ENCODE data around the gene AR. TPM values are rescaled to one million over a fixed set of nuclear protein-coding genes. Genes with fewer than 3 reads are reported as not detected.

The AR gene
- polyA plus RNA-seq, 1 donor (not counting 4 experiments of a cell fraction or from before 2014, with no cell fraction given) = 0.47 TPM

GRCh38 chrX:67607466-67607865 lies 63.6 kb downstream of the AR start:
- Histone ChIP-seq H3K4me1 (ENCODE audit: control insufficient read depth, extremely low read depth, insufficient read depth, low read length) (peaks cover 10% of the 10 kb centered on the region), H3K36me3 (ENCODE audit: control insufficient read depth in 2 of 2, extremely low read depth in 1 of 2, insufficient read depth in 2 of 2, low read length in 2 of 2) (no peaks in the 10 kb centered on the region), H4K20me1 (ENCODE audit: control insufficient read depth, extremely low read depth, insufficient read depth, low read length) (no peaks in the 10 kb centered on the region), H3K27me3 (ENCODE audit: control insufficient read depth, extremely low read depth, insufficient read depth, low read length) (no peaks in the 10 kb centered on the region), H3K9me1 (ENCODE audit: control insufficient read depth, extremely low read depth, insufficient read depth, low read length) (no peaks in the 10 kb centered on the region), H3K9me3 (ENCODE audit: control insufficient read depth, low read depth, low read length) (no peaks in the 10 kb centered on the region), H2AFZ (ENCODE audit: control insufficient read depth, low read length) (no peak overlapping the region), H3K9ac (ENCODE audit: control insufficient read depth, extremely low read depth, insufficient read depth, low read length) (no peak overlapping the region), H3K4me3 (ENCODE audit: control insufficient read depth in 2 of 3, extremely low read depth in 1 of 3, insufficient read depth in 2 of 3, low read depth in 1 of 3, low read length in 3 of 3) (no peak overlapping the region), H3K79me2 (ENCODE audit: control insufficient read depth, insufficient read depth, low read length) (no peaks in the 10 kb centered on the region), H3K27ac (ENCODE audit: control insufficient read depth, insufficient read depth, low read length) (no peak overlapping the region), H3K4me2 (ENCODE audit: control insufficient read depth, extremely low read depth, insufficient read depth, low read depth, low read length) (no peak overlapping the region)
- TF ChIP-seq CTCF (optimal IDR thresholded peaks at IDR 0.05 in 1 of 3, IDR thresholded peaks at IDR 0.05 in 1 of 3, conservative IDR thresholded peaks at IDR 0.05 in 1 of 3; ENCODE audit: extremely low read depth in 1 of 3, insufficient read depth in 2 of 3, low read length in 3 of 3) = no peak
- no peak for TF ChIP-seq EZH2 (IDR thresholded peaks at IDR 0.05; ENCODE audit: low read length)
- FAIRE-seq (no peak), DNase-seq (ENCODE audit: low read depth, low spot score) (no peak)
- dilution Hi-C loops (cut with MboI; ENCODE audit: extremely low pct_ligation_motif_present, low sequenced_read_pairs) = no loop called here

GRCh38 chrX:67610282-67610681 lies 66.5 kb downstream of the AR start:
- FAIRE-seq = no peak
- Histone ChIP-seq H3K9ac (ENCODE audit: control insufficient read depth, extremely low read depth, insufficient read depth, low read length) (no peak overlapping the region), H3K27me3 (ENCODE audit: control insufficient read depth, extremely low read depth, insufficient read depth, low read length) (no peaks in the 10 kb centered on the region), H3K4me1 (ENCODE audit: control insufficient read depth, extremely low read depth, insufficient read depth, low read length) (peaks cover 9% of the 10 kb centered on the region), H3K4me2 (ENCODE audit: control insufficient read depth, extremely low read depth, insufficient read depth, low read depth, low read length) (no peak overlapping the region), H4K20me1 (ENCODE audit: control insufficient read depth, extremely low read depth, insufficient read depth, low read length) (no peaks in the 10 kb centered on the region), H3K9me3 (ENCODE audit: control insufficient read depth, low read depth, low read length) (no peaks in the 10 kb centered on the region), H3K36me3 (ENCODE audit: control insufficient read depth in 2 of 2, extremely low read depth in 1 of 2, insufficient read depth in 2 of 2, low read length in 2 of 2) (no peaks in the 10 kb centered on the region), H2AFZ (ENCODE audit: control insufficient read depth, low read length) (no peak overlapping the region), H3K27ac (ENCODE audit: control insufficient read depth, insufficient read depth, low read length) (no peak overlapping the region), H3K4me3 (ENCODE audit: control insufficient read depth in 2 of 3, extremely low read depth in 1 of 3, insufficient read depth in 2 of 3, low read depth in 1 of 3, low read length in 3 of 3) (no peak overlapping the region), H3K9me1 (ENCODE audit: control insufficient read depth, extremely low read depth, insufficient read depth, low read length) (no peaks in the 10 kb centered on the region), H3K79me2 (ENCODE audit: control insufficient read depth, insufficient read depth, low read length) (no peaks in the 10 kb centered on the region)
- TF ChIP-seq EZH2 (IDR thresholded peaks at IDR 0.05; ENCODE audit: low read length) (no peak), CTCF (optimal IDR thresholded peaks at IDR 0.05 in 1 of 3, IDR thresholded peaks at IDR 0.05 in 1 of 3, conservative IDR thresholded peaks at IDR 0.05 in 1 of 3; ENCODE audit: extremely low read depth in 1 of 3, insufficient read depth in 2 of 3, low read length in 3 of 3) (no peak)
- dilution Hi-C loops (cut with MboI; ENCODE audit: extremely low pct_ligation_motif_present, low sequenced_read_pairs) = no loop called here
- no peak for DNase-seq (ENCODE audit: low read depth, low spot score)
